A549 (cell line): Measurements from ENCODE around the gene MRAS. TPM values are rescaled to one million over a fixed set of nuclear protein-coding genes. Genes with fewer than 3 reads are reported as not detected.

Experiments
- ATAC-seq, 2 experiments: fragments of 200-7000 bp in 1 of 2; fragments of >200 bp in 1 of 2; cut with Nextera tagmentation in 1 of 2; cut with Tn5 transposase in 1 of 2; 3 replicates each; pipeline versions ENCODE4 v1.8.0 to v1.9.1; 2018 to 2020; ENCODE audit warnings: mild to moderate bottlenecking in 1 of 2, moderate library complexity in 1 of 2
- CTCF ChIA-PET: fragments of 300-600 bp; sonication (Branson Sonifier 250); formaldehyde crosslinking; extraction: SDS; loops from one replicate; lab custom pipeline; 2021; ENCODE audit warnings: antibody characterized with exemption, inconsistent platforms; lab: Yijun Ruan, JAX
- POLR2A ChIA-PET: fragments of 350-600 bp; formaldehyde crosslinking; extraction: SDS; loops from one replicate; lab custom pipeline; 2021; ENCODE audit warnings: antibody characterized with exemption, inconsistent platforms; lab: Yijun Ruan, JAX
- DNase-seq, 2 experiments: peaks; one replicate each; pipeline versions ENCODE4 v3.0.0 to v3.0.0-alpha.2; 2011 to 2016; ENCODE audit warnings: low read depth in 1 of 2, low spot score in 1 of 2
- FAIRE-seq: peaks from 2 replicates; lab custom pipeline; 2011; peaks lifted over from hg19 to GRCh38; lab: Jason Lieb, UNC
- H3K27ac ChIP-seq, 2 experiments: fragments of >200 bp; sonication (Bioruptor Twin); formaldehyde crosslinking; 3 replicates each; pipeline ENCODE4 v1.5.1; 2016 to 2017
- H3K4me1 ChIP-seq: fragments of >200 bp; sonication (Bioruptor Twin); formaldehyde crosslinking; 3 replicates; pipeline ENCODE4 v1.6.1; 2016
- H3K4me2 ChIP-seq: fragments of >200 bp; sonication (Bioruptor Twin); formaldehyde crosslinking; 3 replicates; pipeline ENCODE4 v1.6.1; 2016
- H3K4me3 ChIP-seq: fragments of >200 bp; sonication (Bioruptor Twin); formaldehyde crosslinking; 3 replicates; pipeline ENCODE4 v1.5.1; 2016
- H3K9me3 ChIP-seq: fragments of >200 bp; sonication (Bioruptor Twin); formaldehyde crosslinking; 3 replicates; pipeline ENCODE4 v1.6.1; 2016
- CBX2 ChIP-seq: fragments of 200-600 bp; sonication (generic); IDR thresholded peaks from 2 replicates; pipeline ENCODE4 v1.6.1; 2016; ENCODE audit warnings: low read depth, mild to moderate bottlenecking, borderline replicate concordance
- CBX8 ChIP-seq: fragments of 200-600 bp; sonication (generic); IDR thresholded peaks from 2 replicates; pipeline ENCODE4 v1.6.1; 2016
- CEBPB ChIP-seq, 2 experiments: fragments of >200 bp in 1 of 2; sonication (Bioruptor Twin) in 1 of 2; formaldehyde crosslinking in 1 of 2; IDR thresholded peaks; 2 replicates each; pipeline ENCODE4 v1.6.1; 2012 to 2016
- CHD2 ChIP-seq: fragments of 150-350 bp; IDR thresholded peaks from 2 replicates; pipeline ENCODE4 v1.6.1; 2014; ENCODE audit warnings: low read length; ENCODE audit not compliant: partially characterized antibody
- CHD4 ChIP-seq: fragments of 200-600 bp; sonication (generic); IDR thresholded peaks from 2 replicates; pipeline ENCODE4 v1.6.1; 2016; ENCODE audit warnings: antibody characterized with exemption, mild to moderate bottlenecking, borderline replicate concordance
- CTCF ChIP-seq: fragments of >200 bp; sonication (Bioruptor Twin); formaldehyde crosslinking; IDR thresholded peaks from 3 replicates; pipeline ENCODE4 v1.5.1; 2016
- ELK1 ChIP-seq: fragments of 150-350 bp; IDR thresholded peaks from 2 replicates; pipeline ENCODE4 v1.6.1; 2014; ENCODE audit warnings: low read depth, mild to moderate bottlenecking, low read length
- EP300 ChIP-seq, 2 experiments: fragments of >200 bp; sonication (Bioruptor Twin); formaldehyde crosslinking; IDR thresholded peaks; 2 replicates in 1 of 2; 3 replicates in 1 of 2; pipeline ENCODE4 v1.6.1; 2016 to 2017
- ESRRA ChIP-seq: fragments of 150-350 bp; IDR thresholded peaks from 2 replicates; pipeline ENCODE4 v1.6.1; 2014; ENCODE audit warnings: mild to moderate bottlenecking, low read length, borderline replicate concordance
- FOSB ChIP-seq: fragments of 250-450 bp; sonication (Bioruptor Pico); IDR thresholded peaks from 2 replicates; pipeline ENCODE4 v1.5.0; 2020; ENCODE audit warnings: mild to moderate bottlenecking, moderate library complexity
- FOSL2 ChIP-seq, 2 experiments: fragments of 450-650 bp in 1 of 2; fragments of >200 bp in 1 of 2; sonication (Bioruptor Twin) in 1 of 2; formaldehyde crosslinking; IDR thresholded peaks; 2 replicates each; pipeline versions ENCODE4 v1.5.0 to v1.6.1; 2016 to 2020; ENCODE audit warnings: mild to moderate bottlenecking in 1 of 2, moderate library complexity in 1 of 2
- GATA3 ChIP-seq: IDR thresholded peaks from 2 replicates; pipeline ENCODE4 v1.6.1; 2012; ENCODE audit warnings: borderline replicate concordance
- HDAC2 ChIP-seq: fragments of 200-600 bp; sonication (generic); IDR thresholded peaks from 2 replicates; pipeline ENCODE4 v1.6.1; 2016
- HOXA7 ChIP-seq: fragments of 250-450 bp; sonication (Bioruptor Pico); IDR thresholded peaks from 2 replicates; pipeline ENCODE4 v1.5.0; 2020; ENCODE audit warnings: mild to moderate bottlenecking, moderate library complexity
- HOXB13 ChIP-seq: fragments of 250-450 bp; sonication (Bioruptor Pico); IDR thresholded peaks from 2 replicates; pipeline ENCODE4 v1.5.0; 2020; ENCODE audit warnings: low read depth, mild to moderate bottlenecking, moderate library complexity
- HOXB5 ChIP-seq: fragments of 250-450 bp; sonication (Bioruptor Pico); IDR thresholded peaks from 2 replicates; pipeline ENCODE4 v1.5.0; 2020; ENCODE audit warnings: mild to moderate bottlenecking, moderate library complexity
- KDM1A ChIP-seq: fragments of 200-600 bp; sonication (generic); IDR thresholded peaks from 2 replicates; pipeline ENCODE4 v1.6.1; 2016; ENCODE audit warnings: low read depth, mild to moderate bottlenecking
- KDM5A ChIP-seq: fragments of 200-600 bp; sonication (generic); IDR thresholded peaks from 2 replicates; pipeline ENCODE4 v1.6.1; 2016; ENCODE audit warnings: antibody characterized with exemption, mild to moderate bottlenecking
- MAFK ChIP-seq: fragments of 450-650 bp; IDR thresholded peaks from 2 replicates; pipeline ENCODE4 v1.6.1; 2014; ENCODE audit not compliant: partially characterized antibody
- NPAS2 ChIP-seq: fragments of 250-450 bp; sonication (Bioruptor Pico); IDR thresholded peaks from 2 replicates; pipeline ENCODE4 v1.8.0; 2022; ENCODE audit warnings: mild to moderate bottlenecking, moderate library complexity, borderline replicate concordance
- NR3C1 ChIP-seq: fragments of >200 bp; sonication (Bioruptor Twin); formaldehyde crosslinking; IDR thresholded peaks from 3 replicates; pipeline ENCODE4 v1.6.1; 2017
- PHF8 ChIP-seq: fragments of 200-600 bp; sonication (generic); IDR thresholded peaks from 2 replicates; pipeline ENCODE4 v1.6.1; 2016; ENCODE audit warnings: low read depth, mild to moderate bottlenecking, antibody characterized with exemption, moderate library complexity, borderline replicate concordance
- POLR2A ChIP-seq: IDR thresholded peaks from 2 replicates; pipeline ENCODE4 v1.6.1; 2012; ENCODE audit warnings: mild to moderate bottlenecking, low read length
- RFX5 ChIP-seq: fragments of 450-650 bp; IDR thresholded peaks from 2 replicates; pipeline ENCODE4 v1.7.1; 2014; ENCODE audit warnings: antibody characterized with exemption, mild to moderate bottlenecking, moderate library complexity
- TFCP2L1 ChIP-seq: fragments of 250-450 bp; sonication (Bioruptor Pico); IDR thresholded peaks from 2 replicates; pipeline ENCODE4 v1.5.0; 2021; ENCODE audit warnings: mild to moderate bottlenecking
- TP53 ChIP-seq: fragments of 250-450 bp; sonication (Bioruptor Pico); IDR thresholded peaks from 2 replicates; pipeline ENCODE4 v1.5.0; 2021; ENCODE audit warnings: mild to moderate bottlenecking, moderate library complexity
- ZC3H11A ChIP-seq: fragments of 450-650 bp; IDR thresholded peaks from 2 replicates; pipeline ENCODE4 v1.6.1; 2014; ENCODE audit warnings: antibody characterized with exemption, mild to moderate bottlenecking
- ZFP36 ChIP-seq: fragments of 450-650 bp; IDR thresholded peaks from 2 replicates; pipeline ENCODE4 v1.6.1; 2014; ENCODE audit warnings: borderline replicate concordance; ENCODE audit not compliant: partially characterized antibody
- ZNF302 ChIP-seq: fragments of 250-450 bp; sonication (Bioruptor Pico); IDR thresholded peaks from 2 replicates; pipeline ENCODE4 v1.9.0; 2021; ENCODE audit warnings: inconsistent platforms, mild to moderate bottlenecking, moderate library complexity
- WGBS: methylation state at CpG from one replicate; pipeline ENCODE4 v1.1.6; 2017; ENCODE audit errors: missing lambda C conversion rate; 5-methylcytosine and 5-hydroxymethylcytosine counted together
- polyA plus RNA-seq, 4 experiments: library from polyadenylated mRNA; depleted of rRNA in 3 of 4; stranded (reverse); fragments of >200 nt; fragmentation: RNase III in 1 of 4; extraction: RNeasy Plus Mini Kit Qiagen cat#74134 plus additional on column Dnase treatment in 1 of 4; gene quantifications; 2 replicates in 3 of 4; 3 replicates in 1 of 4; pipeline ENCODE4 v1.2.3, GENCODE V29; 2011 to 2017
- TF ChIP-seq, protein P1 (sequence below): fragments of 250-450 bp; sonication (Bioruptor Pico); IDR thresholded peaks from 2 replicates; pipeline ENCODE4 v1.5.0; 2021; ENCODE audit warnings: mild to moderate bottlenecking, moderate library complexity, borderline replicate concordance
- TF ChIP-seq, protein P2 (sequence below): IDR thresholded peaks from 2 replicates; pipeline ENCODE4 v1.6.1; 2012
- TF ChIP-seq, protein P3 (sequence below): fragments of >200 bp; sonication (Bioruptor Twin); formaldehyde crosslinking; IDR thresholded peaks from 2 replicates; pipeline ENCODE4 v1.6.1; 2016
- TF ChIP-seq, protein P4 (sequence below): IDR thresholded peaks from 2 replicates; pipeline ENCODE4 v1.6.1; 2012

Gene MRAS
- polyA plus RNA-seq, 2 of the 4 experiments (the other 2 are of a cell fraction) = 11.2 to 15.0 TPM

DNA sequence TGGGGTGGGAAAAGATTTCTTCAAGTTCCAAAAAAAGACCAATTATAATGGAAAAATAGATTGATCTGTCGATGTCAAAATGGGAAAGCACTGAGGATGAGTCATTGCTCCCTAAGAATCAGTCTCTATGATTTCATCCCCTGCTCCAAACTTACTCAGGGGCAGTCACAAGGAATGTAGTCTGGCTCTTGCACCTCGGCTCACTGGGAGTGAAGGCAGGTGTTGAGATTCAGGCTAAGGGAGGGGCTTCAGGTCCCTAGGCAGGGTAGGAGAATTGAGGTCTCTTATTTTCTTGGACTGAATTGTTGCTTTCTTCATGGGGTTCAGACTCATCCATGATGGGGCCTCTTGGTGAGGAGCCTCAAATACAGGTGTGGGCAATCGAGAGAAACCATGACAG lies 100.3 kb downstream of the MRAS start:
- Histone ChIP-seq H3K4me3 (no peak overlapping the region), H3K4me2 (no peak overlapping the region), H3K9me3 (no peaks in the 10 kb centered on the region), H3K4me1 (no peaks in the 10 kb centered on the region), H3K27ac (no peak overlapping the region)
- FAIRE-seq (no peak), ATAC-seq (no peak), DNase-seq (no peak)
- CTCF ChIA-PET = interaction anchor here (1.0 kb wide), 1 partner anchor 31 kb away, joined by 4 read pairs; no protein-coding TSS in a partner anchor
- POLR2A ChIA-PET = no interaction called here
- TF ChIP-seq ZFP36 = no peak
- TF ChIP-seq GATA3 = no peak
- no peak for TF ChIP-seq TP53 (CRISPR knock-in tag)
- TF ChIP-seq RFX5 = no peak
- no peak for TF ChIP-seq EP300 (IDR thresholded peaks at IDR 0.05)
- TF ChIP-seq KDM1A = no peak
- TF ChIP-seq FOSB = no peak
- TF ChIP-seq PHF8 = no peak
- no peak for TF ChIP-seq NR3C1
- TF ChIP-seq ESRRA = no peak
- no peak for TF ChIP-seq CHD4
- TF ChIP-seq NPAS2 (CRISPR knock-in tag) = no peak
- no peak for TF ChIP-seq ZC3H11A
- TF ChIP-seq HOXB5 (CRISPR knock-in tag) = no peak
- TF ChIP-seq, protein P1, sequence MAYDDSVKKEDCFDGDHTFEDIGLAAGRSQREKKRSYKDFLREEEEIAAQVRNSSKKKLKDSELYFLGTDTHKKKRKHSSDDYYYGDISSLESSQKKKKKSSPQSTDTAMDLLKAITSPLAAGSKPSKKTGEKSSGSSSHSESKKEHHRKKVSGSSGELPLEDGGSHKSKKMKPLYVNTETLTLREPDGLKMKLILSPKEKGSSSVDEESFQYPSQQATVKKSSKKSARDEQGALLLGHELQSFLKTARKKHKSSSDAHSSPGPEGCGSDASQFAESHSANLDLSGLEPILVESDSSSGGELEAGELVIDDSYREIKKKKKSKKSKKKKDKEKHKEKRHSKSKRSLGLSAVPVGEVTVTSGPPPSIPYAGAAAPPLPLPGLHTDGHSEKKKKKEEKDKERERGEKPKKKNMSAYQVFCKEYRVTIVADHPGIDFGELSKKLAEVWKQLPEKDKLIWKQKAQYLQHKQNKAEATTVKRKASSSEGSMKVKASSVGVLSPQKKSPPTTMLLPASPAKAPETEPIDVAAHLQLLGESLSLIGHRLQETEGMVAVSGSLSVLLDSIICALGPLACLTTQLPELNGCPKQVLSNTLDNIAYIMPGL = no peak
- no peak for TF ChIP-seq CHD2
- TF ChIP-seq POLR2A = no peak
- TF ChIP-seq MAFK = no peak
- WGBS = 76% methylated on average over 3 of the region's 3 CpGs

DNA sequence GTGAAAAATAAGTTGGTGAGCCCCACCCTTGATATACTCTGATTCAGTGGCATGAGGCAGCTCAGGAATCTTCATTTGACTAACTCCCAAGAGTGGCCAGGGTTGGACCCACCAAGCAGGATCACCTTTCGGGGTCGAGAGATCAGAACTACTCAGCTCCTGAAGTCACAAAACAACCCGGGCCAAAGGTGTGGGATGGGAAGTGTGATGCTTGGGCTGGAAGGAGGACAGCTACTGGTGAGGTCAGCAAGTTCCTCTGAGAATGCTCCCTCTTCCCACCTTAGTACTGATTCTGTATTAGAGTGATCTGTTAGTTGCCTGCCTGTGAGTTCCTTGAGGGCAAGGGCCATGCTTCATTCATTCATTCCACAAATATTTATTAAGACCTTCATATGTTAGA lies 101.1 kb downstream of the MRAS start:
- DNase-seq (no peak), ATAC-seq (no peak), FAIRE-seq (no peak)
- TF ChIP-seq KDM5A = no peak
- no peak for TF ChIP-seq CEBPB (IDR thresholded peaks at IDR 0.05)
- TF ChIP-seq ELK1 = no peak
- no peak for TF ChIP-seq HOXB13 (CRISPR knock-in tag)
- no peak for TF ChIP-seq CBX2
- no peak for TF ChIP-seq TFCP2L1 (CRISPR knock-in tag)
- TF ChIP-seq, protein P2, sequence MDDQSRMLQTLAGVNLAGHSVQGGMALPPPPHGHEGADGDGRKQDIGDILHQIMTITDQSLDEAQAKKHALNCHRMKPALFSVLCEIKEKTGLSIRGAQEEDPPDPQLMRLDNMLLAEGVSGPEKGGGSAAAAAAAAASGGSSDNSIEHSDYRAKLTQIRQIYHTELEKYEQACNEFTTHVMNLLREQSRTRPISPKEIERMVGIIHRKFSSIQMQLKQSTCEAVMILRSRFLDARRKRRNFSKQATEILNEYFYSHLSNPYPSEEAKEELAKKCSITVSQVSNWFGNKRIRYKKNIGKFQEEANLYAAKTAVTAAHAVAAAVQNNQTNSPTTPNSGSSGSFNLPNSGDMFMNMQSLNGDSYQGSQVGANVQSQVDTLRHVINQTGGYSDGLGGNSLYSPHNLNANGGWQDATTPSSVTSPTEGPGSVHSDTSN = no peak
- no peak for TF ChIP-seq CTCF
- TF ChIP-seq, protein P3, sequence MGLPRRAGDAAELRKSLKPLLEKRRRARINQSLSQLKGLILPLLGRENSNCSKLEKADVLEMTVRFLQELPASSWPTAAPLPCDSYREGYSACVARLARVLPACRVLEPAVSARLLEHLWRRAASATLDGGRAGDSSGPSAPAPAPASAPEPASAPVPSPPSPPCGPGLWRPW = no peak
- TF ChIP-seq ZNF302 (CRISPR knock-in tag) = no peak
- no peak for TF ChIP-seq CBX8
- no peak for TF ChIP-seq HOXB5 (CRISPR knock-in tag)
- no peak for TF ChIP-seq HOXA7 (CRISPR knock-in tag)
- TF ChIP-seq HDAC2 = no peak
- TF ChIP-seq FOSL2 (IDR thresholded peaks at IDR 0.05) = no peak
- TF ChIP-seq FOSL2 (CRISPR knock-in tag; IDR thresholded peaks at IDR 0.05) = no peak
- TF ChIP-seq, protein P4, sequence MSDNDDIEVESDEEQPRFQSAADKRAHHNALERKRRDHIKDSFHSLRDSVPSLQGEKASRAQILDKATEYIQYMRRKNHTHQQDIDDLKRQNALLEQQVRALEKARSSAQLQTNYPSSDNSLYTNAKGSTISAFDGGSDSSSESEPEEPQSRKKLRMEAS = no peak
- Histone ChIP-seq H3K4me3 (no peak overlapping the region), H3K27ac (no peak overlapping the region), H3K9me3 (no peaks in the 10 kb centered on the region), H3K4me2 (no peak overlapping the region), H3K4me1 (no peaks in the 10 kb centered on the region)
- 91% methylated on average over 3 of the region's 3 CpGs for WGBS
- ChIA-PET CTCF (interaction anchor here (1.0 to 2.7 kb wide), 2 partner anchors 32 to 467 kb away, joined by 4 to 12 read pairs; no protein-coding TSS in a partner anchor), POLR2A (no interaction called here)
